ENCODE data around the gene PLEKHG5. TPM values are rescaled to one million over a fixed set of nuclear protein-coding genes. Genes with fewer than 3 reads are reported as not detected.
"Not testable (repeated sequence)": the region's sequence is repeated elsewhere in the genome, so short reads cannot be mapped to it uniquely, and the experiment has no call there.

Gene PLEKHG5
- total and polyA plus RNA-seq, 11 donors: 7.2 to 20.2 (median 15.2) TPM

DNA sequence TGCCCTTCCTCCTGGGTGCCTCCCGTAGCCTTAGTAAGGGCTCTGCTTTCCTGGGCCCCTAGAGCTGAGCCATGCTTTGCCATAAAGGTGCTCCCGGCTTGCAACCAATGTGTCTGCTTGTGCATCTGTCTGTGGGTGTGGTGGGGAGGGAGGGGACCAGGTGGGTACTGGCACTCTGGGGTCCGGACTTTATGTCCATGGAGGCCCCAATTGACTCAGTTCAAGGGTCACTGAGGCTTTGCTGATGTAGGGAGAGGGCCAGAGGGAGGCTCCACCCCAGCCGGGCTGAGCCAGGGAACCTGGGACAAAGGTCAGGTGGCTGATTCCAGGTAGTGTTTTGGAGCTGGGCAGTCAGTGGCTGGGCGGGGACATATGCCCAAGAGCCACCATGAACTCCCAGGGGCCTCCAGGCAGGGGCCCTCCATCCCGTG lies 40.5 kb downstream of the PLEKHG5 start:
- Histone ChIP-seq H3K4me1 (peaks cover 0 to 46% (median 1%) of the 10 kb centered on the region in 12 donors), H3K9me3 (no peaks in the 10 kb centered on the region), H3K36me3 (no peaks in the 10 kb centered on the region), H3K27ac (no peak overlapping the region), H3K27me3 (peaks cover 50 to 96% (median 85%) of the 10 kb centered on the region in 9 donors), H3K4me3 (no peak overlapping the region)
- no peak for DNase-seq
- ATAC-seq: no peak
- intact Hi-C loops (cut with DNase I): no loop called here
- 52 to 74% (median 68%) methylated on average over 5 to 6 of the region's 6 CpGs for WGBS, 4 donors
- TF ChIP-seq POLR2A (IDR thresholded peaks at IDR 0.05): no peak
- TF ChIP-seq, protein P1, sequence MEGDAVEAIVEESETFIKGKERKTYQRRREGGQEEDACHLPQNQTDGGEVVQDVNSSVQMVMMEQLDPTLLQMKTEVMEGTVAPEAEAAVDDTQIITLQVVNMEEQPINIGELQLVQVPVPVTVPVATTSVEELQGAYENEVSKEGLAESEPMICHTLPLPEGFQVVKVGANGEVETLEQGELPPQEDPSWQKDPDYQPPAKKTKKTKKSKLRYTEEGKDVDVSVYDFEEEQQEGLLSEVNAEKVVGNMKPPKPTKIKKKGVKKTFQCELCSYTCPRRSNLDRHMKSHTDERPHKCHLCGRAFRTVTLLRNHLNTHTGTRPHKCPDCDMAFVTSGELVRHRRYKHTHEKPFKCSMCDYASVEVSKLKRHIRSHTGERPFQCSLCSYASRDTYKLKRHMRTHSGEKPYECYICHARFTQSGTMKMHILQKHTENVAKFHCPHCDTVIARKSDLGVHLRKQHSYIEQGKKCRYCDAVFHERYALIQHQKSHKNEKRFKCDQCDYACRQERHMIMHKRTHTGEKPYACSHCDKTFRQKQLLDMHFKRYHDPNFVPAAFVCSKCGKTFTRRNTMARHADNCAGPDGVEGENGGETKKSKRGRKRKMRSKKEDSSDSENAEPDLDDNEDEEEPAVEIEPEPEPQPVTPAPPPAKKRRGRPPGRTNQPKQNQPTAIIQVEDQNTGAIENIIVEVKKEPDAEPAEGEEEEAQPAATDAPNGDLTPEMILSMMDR (IDR thresholded peaks at IDR 0.05): no peak

DNA sequence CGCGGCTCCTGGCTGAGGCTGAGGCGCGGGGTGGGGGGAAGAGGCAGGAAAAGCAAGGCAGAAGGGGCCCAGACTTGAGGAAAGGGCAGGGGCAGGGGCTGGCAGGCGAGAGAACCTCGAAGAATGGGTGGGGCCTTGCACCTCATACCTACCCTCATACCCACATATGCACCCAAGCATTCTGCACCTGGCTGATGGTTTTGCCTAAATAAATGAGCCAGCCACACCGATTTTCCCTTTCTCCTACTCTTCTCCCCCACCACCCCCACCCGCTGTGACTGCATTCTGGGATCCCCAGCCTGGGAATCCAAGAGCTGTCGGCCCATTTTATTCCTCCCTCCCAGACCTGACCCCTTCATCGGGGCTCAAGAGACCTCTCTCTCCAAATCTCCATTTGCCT lies 41.0 kb downstream of the PLEKHG5 start:
- ATAC-seq; DNase-seq; H3K9me3 ChIP-seq; intact Hi-C loops (cut with DNase I); H3K4me3 ChIP-seq; H3K27ac ChIP-seq; H3K36me3 ChIP-seq: not testable (repeated sequence)
- WGBS, 4 donors: 33 to 51% (median 42%) methylated on average over 10 of the region's 10 CpGs
- Histone ChIP-seq H3K4me1 (peaks cover 0 to 42% (median 1%) of the 10 kb centered on the region in 12 donors), H3K27me3 (peaks cover 50 to 94% (median 82%) of the 10 kb centered on the region in 9 donors)

DNA sequence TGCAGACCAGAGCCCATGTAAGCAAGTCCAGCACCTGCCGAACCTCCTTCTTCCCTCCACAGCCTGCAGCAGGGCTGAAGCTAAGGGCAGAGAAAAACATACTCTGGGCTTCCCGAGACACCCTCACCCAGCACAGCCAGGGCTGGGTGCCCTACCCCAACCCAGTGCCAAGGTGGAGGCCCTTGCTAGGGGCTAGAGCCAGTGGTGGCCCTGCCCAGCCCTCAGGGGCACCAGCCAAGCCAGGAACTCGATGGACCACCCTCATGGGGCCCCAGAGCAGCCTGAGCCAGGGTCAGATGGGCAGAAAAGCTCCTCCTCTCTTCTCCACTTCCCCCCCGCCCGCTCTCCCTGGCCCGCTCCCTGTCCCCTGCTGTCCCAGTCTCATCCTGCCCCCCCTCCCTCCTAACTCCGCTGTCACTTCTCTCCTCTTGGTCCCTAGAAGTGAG lies 41.4 kb downstream of the PLEKHG5 start:
- Histone ChIP-seq H3K27me3 (peaks cover 50 to 94% (median 80%) of the 10 kb centered on the region in 9 donors), H3K4me3 (no peak overlapping the region), H3K4me1 (peaks cover 0 to 37% (median 0%) of the 10 kb centered on the region in 12 donors), H3K27ac (no peak overlapping the region), H3K9me3 (no peaks in the 10 kb centered on the region), H3K36me3 (no peaks in the 10 kb centered on the region)
- no peak for TF ChIP-seq POLR2A (IDR thresholded peaks at IDR 0.05)
- TF ChIP-seq, protein P1 (IDR thresholded peaks at IDR 0.05): no peak
- WGBS, 4 donors: 27 to 38% (median 33%) methylated on average over 4 to 7 of the region's 7 CpGs
- DNase-seq (no peak), ATAC-seq (no peak)
- intact Hi-C loops (cut with DNase I): no loop called here

DNA sequence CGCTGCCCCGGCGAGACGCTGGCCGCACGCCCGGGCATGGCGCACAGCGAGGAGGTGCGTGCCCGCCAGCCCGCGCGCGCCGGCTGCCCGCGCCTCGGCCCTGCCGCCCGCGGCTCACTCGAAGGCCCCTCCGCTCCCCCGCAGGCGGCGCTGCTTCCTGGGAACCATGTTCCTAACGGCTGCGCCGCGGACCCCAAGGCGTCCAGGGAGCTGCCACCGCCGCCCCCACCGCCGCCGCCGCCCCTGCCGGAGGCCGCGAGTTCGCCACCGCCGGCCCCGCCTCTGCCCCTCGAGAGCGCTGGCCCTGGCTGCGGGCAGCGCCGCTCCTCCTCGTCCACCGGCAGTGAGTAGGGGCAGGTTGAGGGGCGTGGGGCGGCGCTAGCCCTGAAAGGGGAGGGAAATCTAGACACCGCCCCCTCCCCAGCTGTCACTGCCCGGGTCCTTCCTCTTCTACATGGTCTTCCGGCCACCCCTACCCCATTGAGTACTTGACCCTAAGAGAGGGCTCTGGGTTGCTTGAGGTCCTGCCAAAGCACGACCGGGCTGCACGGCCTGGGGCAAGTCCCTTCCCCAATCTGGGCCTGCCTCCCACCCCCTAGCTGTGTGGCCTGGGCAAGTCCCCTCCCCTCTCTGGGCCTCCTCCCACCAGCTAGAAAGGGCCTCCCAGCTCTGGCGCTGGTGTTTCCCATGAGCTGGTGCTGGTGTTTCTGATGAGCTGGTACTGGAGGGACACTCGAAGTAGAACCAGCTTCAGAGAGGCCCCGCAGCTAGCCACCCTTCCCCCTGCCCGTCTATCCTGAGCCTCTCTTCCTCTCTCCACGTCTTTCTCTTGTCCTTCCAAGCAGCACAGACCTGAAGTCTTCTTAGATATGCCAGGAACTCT lies 42.5 kb downstream of the PLEKHG5 start:
- WGBS, 4 donors: 4 to 15% (median 5%) methylated on average over 20 to 66 of the region's 66 CpGs
- no peaks in the 10 kb centered on the region for H3K9me3 ChIP-seq
- intact Hi-C loops (cut with DNase I): no loop called here
- TF ChIP-seq, protein P1 (IDR thresholded peaks at IDR 0.05): peak in 2 of 12 donors; percentile 10 to 17
- no peak for TF ChIP-seq POLR2A (IDR thresholded peaks at IDR 0.05)
- no peak overlapping the region for H3K27ac ChIP-seq
- DNase-seq: no peak
- peaks cover 45 to 94% (median 71%) of the 10 kb centered on the region in 9 donors for H3K27me3 ChIP-seq
- H3K4me3 ChIP-seq: peak overlapping the region in 5 of 12 donors; percentile 3 to 32 (median 19)
- H3K4me1 ChIP-seq: peaks cover 0 to 27% (median 0%) of the 10 kb centered on the region in 12 donors
- ATAC-seq: peak in 1 of 4 donors; percentile 32
- H3K36me3 ChIP-seq: no peaks in the 10 kb centered on the region

Data from heart left ventricle (tissue), 16 donors.